Femur (tissue), 1 donor: ENCODE results near the gene RASA3.
"Not testable (repeated sequence)": the region's sequence is repeated elsewhere in the genome, so short reads cannot be mapped to it uniquely, and the experiment has no call there.

Experiments used
- DNase-seq: peaks from one replicate; pipeline ENCODE4 v3.0.0-alpha.2; 2017

Gene RASA3

DNA sequence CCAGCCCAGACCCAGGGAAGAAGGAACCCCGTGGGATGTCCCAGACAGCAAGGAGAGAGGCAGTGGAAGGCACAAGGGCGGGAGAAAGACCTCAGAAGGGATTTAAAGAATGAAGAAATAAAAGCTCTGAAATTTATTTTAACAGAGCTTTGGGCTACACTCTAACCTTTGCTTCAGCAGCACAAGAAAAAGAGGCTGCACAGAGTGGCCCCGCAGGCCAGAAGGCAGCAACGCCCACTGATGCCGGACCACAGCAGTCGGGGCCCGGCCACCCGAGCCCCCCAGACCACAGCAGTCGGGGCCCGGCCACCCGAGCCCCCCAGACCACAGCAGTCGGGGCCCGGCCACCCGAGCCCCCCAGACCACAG is 33.8 kb downstream of the RASA3 start:
- not testable (repeated sequence) for DNase-seq

DNA sequence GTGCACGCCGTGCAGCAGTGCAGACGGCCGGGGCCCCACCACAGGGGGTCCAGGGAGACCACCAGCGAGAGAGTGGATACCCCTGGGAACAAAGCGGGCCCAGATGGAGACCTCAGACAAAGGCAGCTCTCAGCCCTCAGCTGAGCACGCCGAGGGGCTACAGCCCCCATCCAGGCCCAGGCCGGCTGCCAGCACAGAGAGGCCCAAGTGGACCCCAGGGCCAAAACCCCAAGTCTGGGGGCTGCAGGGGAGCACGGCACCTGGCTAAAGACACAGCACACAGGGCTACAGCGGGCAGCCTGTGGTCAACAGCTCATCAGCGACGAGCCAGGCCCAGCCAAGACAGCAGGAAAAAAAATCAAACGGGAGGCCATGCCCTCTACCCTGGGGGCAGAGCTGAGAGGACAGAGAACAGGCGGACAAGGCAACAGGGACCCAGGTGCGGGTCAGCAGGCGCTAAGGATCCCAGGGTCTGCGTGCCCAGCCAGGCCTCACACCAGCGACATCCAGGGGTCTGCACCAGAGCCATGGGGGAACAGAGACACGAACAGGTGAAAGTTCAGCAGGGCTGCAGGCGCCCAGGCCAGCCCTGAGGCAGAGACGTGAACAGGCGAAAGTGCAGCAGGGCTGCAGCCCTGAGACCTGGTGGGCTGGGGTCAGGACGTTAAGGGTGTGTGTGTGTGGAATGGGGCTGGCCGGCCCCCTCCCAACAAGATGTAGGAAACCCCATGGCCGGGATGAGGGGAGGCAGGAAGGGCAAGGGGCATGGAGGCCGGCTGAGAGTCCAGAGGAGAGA is 34.3 kb downstream of the RASA3 start:
- DNase-seq = peak; percentile 24

DNA sequence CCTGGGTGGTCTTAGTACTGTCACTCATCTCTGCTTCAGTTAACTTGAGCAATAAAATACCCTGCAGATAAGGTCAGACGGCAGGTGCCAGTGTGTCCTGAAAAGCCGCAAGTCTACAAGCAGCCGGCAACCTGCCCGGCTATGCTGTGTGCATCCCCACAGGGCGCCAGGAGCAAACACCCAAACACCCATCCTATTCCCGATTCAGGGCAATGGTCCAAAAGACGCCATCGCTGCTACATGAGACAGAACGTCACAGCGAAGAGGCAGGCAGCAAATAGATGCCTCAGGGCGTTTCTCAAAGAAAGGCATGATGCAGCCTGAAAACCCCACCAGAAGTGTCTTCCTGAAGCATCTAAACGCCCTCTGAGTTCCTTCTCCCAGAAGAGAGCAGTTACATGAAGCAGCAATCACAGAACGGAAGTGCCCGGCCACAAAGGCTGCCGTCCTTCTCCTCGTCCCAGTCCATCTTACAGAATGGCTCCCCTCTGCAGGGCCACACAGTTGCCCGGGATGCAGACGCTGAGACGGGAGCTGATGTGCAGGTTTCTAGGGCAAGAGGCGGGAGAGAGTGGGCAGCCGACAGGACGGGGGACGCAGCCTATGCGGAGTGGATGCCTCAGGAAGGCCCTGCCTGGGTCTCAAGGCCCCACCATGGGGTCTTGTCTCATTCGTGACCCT is 35.1 kb downstream of the RASA3 start:
- no peak for DNase-seq

DNA sequence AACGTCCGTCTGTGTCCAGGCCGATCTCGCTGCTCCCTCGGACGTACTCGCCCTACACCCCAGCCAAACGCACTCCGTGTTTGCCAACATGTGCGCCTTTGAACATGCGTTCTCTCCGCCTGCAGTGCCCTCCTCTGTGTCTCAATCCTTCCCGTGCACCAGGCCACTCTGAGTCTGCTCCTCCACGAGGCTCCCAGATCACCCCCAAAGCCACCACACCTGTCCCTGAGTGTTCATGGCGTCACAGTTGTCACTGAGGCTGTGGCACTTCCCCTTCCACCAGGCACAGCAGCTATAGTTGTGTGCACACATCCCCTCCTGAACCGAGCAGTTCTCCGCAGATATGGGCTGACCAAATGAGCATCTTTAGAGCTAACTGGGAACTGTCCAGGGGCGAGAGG is 35.6 kb downstream of the RASA3 start:
- DNase-seq = no peak

DNA sequence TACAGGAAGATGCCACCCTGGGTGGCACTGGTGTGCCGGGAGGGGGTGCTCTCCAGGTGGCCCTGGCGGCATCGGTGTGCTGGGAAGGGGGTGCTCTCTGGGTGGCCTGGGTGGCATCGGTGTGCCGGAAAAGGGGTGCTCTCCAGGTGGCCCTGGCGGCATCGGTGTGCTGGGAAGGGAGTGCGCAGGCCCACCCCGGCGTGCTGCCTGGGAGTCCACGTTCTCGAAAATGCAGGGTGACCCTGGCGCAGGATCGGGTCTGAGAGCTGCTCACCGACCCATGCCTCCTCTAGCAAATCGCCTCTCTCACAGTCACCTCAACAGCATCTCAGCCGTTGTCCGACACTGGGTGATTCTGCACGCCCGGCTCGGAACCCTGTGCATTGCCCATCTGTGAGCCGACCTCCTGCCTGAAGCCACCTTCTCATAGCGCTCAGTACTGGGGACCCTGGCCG is 36.4 kb downstream of the RASA3 start:
- DNase-seq = no peak

DNA sequence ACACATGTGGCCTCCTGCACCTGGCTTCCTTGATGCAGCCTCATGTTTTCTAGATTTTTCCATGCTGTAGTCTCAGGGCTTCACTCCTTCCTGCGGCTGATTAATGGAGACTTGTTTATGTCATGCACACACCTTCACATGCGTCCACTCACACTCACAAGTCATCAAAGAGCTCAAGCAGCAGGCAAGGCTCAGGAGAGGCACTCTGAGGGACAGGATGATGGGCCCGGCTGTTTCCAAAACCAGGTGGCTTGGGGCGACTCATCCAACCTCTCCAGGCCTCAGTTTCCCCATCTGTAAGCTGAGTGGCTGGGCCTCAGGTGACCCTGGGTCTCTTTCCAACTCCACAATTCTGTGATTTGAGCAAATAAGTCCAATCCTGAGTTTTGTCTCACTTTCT is 36.9 kb downstream of the RASA3 start:
- no peak for DNase-seq

DNA sequence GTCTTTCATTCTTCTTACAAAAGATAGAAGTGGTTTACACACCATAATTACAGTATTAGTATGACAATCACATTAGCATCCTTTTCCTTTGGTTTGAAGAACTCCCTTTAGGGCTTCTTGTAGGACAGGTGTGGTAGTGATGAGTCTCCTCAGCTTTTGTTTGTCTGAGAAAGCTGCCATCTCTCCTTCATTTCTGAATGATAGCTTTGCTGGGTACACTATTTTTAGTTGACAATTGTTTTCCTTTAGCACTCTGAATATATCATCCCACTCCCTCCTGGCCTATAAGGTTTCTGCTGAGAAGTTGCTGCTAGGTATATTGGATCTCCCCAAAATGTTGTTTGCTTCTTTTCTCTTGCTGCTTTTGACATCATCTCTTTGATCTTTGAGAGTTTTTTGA is 39.3 kb downstream of the RASA3 start:
- DNase-seq = no peak

DNA sequence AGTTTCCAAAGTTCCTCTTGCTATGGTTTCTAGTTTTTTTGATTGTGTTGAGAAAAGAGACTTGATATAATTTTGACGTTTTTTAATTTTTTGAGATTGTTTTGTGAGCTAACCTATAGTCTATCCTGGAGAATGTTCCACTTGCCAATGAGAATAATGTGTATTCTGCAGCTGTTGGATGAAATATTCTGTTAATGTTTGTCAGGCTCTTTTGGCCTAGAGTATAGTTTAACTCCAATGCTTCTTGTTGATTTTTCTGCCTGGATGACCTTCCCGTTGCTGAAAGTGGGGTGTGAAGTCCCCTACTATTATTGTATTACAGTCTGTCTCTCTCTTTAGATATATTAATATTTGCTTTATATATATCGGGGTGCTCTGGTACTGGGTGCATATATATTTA is 40.0 kb downstream of the RASA3 start:
- no peak for DNase-seq

DNA sequence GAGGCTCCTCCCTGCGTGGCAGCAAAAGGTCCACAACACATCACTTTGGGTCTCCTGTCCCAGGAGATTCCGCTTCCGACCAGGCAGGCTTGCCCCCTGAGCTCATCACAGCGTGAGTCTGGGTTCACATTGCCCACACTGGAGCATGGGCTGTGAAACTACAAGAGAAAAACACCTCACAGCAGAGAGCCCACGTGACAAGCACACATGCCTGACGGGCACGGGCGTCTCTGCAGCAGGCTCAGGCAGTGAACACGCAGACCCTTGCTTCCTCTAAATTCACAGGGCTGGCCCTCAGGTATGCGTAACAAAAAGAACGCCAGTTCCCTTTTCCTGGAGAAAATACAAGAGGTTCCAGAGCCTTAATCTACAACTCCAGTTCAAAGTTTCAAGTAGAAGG is 41.9 kb downstream of the RASA3 start:
- DNase-seq = no peak

DNA sequence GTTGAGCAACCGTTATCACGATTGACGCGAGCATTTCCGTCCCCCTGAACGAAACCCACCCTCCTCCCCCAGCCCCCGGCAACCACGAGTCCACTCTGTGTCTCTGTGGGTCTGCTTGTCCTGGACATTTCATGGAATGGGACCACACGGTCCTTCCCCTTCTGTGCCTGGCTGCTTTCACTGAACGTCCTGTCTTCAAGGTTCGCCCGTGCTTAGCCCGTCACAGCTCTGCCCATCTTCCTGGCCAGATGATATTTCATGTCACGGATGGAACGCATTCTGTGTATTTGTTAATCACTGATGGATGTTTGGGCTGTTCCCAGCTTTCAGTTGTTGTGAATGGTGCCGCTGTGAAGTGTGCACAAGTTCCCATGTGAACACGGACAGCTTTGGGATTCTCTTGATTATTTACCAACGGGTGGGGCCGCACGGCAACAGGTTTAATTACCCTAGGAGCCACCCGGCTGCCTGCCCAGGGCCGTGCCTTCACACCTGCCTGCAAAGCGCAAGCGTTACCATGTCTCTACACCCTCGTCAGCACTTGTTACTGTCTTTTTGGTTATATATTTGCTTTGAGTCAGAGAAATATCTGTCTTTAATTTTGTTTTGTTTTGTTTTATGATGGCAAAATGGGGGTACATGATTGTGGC is 42.5 kb downstream of the RASA3 start:
- DNase-seq = no peak

DNA sequence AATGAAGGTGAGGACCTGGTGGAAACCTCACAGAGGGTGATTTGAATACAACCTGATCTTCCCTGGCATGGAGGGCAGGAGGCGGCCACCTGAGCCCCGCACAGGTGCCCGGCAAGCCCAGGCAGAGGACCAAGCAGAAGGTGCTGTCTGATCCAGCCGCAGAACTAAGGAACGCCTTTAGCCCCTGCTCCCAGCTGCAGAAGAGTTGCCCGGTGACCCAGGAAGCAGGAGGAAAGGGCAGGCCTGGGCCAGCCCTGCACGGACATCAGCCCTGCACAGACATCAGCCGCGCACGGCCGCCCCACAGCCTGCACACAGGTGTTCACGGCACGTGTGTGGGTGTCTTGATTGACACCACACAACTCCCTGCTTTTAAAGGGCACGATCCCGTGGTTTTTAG is 43.1 kb downstream of the RASA3 start:
- no peak for DNase-seq

DNA sequence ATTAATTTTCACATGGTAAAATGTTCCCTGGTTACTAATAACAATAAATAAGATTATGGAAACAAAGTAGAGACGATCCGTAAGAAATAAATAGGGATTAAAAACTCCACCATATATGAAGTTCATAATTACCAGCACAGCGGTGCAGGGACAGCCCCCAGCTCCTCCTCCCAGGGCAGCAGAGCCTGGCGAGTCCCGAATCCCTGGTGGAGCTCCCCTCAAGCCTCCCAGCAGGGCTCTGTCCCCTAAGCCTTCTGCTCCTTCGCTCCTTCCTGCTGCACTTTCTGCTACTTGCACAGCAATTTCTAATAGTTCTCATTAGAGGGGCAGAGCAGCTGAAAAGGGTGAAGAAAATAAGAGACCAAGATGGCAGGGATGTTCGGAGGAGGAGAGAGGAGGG is 43.6 kb downstream of the RASA3 start:
- DNase-seq = no peak

DNA sequence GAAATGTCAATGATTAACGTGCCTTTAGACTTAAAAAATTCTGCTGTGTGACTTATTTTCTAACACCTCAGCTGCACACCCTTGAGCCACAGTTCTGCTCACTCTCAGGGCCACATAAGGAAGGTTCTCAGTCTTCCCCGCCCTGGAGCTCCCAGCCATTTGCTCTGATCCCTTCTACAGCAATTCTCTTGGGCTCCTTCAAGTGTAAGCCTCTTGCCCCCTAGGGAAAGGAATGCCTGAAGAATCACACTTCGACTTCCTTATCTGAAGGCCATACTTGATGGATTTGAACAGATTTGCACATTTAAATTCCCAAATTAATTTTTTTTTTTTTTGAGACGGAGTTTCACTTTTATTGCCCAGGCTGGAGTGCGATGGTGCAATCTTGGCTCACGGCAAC is 44.2 kb downstream of the RASA3 start:
- no peak for DNase-seq

DNA sequence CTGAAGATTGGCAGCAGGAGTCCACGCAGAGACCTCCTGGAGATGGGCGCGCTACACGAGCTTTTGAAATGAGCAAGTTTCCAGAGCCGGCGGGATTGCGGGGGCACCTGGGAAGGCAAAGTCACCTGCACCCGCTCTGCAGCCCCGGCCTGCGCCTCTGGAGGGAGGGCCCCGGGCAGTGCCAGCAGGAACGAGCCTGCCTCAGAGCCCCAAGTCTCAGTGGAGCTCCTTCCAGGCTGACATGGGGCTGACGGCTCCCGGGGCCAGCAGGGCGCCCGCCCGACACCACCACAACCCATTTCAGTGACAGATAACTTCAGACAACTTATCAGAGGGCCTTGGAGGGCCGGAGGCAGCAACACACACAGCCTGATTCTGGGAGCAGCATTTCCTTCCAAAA is 45.0 kb downstream of the RASA3 start:
- no peak for DNase-seq

DNA sequence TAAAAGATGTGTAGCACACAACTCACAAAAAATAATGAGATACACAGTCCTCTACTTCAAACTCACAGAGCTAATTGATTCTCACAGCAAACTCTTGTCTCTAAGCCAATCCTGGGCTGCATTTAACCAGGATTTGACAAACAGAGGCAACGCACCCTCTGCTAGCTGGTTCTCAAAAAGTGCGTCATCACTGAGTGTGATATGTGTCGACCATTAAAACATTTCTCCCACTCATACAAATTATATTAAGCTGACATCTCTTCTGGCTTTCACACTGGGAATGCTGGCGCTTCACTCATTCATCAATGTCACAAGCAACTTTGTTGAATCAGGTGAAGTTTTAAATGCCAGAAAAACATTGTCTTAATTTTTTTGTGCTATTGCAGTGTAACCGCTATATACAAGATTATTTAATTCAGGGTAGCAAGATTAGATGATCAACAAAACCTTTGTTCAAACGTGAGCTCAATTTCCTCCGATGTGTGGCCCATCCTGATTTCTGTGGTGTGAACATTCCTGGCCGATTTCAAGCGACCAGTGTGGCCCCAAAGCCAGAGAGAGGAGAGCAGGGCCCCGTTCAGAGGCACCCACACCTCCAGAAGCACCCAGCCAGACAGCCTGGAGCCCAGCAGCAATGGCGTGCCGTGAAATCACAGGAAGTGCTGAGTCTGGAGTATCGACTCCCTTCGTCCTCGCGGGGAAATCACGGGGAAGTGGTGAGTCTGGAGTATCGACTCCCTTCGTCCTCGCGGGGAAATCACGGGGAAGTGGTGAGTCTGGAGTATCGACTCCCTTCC is 49.4 kb downstream of the RASA3 start:
- DNase-seq = no peak

DNA sequence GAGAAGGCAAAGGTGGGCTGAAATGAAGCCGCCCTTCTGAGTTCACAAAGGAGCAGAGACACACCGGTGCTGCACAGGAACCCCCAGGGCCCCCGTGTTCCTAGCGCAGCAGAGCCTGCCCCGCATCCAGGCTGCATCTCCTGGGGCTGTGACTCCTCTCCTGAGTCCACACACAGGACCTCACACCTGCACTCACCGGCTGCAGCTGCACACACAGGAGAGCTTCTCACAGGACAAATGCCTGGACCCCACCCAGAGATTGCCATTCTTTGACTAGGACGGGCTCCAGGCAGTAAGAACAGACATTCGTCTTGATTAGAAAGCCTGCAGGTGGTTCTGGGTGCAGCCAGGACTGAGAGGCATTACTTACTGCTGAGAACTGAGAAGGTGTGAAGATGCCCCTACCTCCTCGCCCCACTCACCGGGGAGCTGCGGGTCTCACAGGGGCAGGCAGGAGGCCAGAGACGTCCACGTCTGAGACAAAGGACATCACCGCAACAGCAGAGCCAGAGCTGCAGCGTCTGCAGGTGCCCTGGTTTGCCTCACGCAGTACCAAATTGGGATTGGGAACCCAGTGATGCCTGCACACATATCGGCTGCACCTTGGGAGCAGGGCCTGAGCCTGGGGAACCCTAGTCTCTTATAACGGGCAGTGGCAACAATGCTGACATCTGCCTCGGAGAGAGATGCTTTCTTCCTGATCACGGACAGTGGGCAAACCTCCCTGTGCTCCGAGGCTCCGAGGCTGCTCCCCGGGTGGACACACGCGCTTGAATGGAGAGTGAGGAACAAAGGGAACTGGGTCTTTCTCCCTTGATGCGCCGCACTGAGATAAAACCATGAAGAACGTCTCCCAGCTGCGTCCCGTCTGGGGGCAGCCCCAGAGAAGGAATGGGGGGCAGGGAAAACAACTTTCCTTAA is 50.4 kb downstream of the RASA3 start:
- peak; percentile 13 for DNase-seq

DNA sequence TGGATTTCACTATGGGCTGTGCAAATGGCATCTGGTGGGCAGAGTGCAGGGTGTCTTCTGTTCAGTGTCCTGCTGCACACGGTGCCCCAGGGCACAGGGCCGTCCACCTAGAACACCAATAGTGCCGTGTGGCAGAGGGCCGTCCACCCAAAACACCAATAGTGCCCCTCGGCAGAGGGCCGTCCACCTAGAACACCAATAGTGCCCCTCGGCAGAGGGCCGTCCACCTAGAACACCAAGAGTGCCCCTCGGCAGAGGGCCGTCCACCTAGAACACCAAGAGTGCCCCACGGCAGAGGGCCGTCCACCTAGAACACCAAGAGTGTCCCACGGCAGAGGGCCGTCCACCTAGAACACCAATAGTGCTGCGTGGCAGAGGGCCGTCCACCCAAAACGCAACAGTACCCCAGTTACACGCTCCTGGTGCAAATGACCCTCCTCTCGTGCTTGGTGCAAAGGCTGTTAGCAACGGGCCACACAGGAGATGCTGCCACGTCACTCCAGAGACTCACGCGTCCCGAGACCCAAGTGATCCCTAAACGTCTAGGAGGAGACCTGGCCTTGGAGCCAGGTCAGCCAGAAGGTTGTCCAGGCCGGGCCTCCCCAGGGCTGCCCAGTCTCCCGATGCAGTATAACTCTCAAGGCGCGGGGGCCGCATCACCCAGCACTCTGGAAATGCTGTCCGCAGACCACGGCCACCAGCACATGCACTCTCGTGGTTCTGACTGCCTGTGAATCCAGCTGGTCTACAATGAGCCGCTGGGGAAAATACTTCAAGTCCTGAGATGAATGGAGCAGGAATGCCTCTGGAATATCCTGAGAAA is 51.5 kb downstream of the RASA3 start:
- peak; percentile 12 for DNase-seq

DNA sequence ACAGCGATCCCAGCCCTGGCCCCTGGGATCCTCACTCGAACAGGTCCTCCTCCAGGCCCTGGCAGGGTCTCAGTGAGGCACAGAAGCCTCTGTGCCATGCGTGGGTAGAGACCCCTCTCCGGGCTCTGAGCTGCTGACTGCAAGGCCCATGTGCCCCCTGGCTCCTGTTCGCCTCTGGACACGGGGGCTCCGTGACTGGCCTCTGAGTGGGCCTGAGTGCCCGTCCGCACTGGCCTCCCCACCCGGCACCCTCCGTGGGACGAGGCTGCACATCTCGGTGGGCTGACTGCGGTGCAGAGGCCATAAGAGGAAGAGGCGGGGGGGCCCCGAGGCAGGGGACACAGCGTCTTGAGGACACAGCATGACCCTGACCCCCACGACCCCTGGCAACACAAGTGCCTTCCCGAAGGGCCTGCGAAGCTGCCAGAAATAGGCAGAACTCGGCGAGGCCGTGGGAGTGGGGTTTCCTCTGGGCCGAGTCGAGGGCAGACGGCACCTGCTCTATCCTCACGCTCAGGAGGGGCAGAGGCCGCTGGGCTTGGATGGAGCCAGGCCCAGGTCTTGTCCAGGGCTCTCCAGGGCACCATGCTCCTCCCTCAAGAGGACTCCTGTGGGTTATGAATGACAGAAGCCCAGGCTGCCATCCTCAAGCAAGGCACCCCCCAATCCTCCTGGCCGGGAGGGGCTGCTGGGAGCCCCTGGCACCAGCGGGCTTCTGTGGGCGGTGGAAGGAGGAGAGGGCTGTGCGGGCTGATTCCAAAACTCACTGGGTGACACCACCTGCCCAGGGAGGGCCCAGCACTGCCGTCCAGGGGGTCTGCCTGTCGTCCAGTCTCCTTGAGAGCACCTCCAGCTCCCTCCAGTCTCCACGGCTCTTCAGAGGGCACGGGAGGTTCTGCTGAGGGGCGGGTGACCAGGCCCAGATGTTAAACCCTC is 52.6 kb downstream of the RASA3 start:
- peak; percentile 16 for DNase-seq

DNA sequence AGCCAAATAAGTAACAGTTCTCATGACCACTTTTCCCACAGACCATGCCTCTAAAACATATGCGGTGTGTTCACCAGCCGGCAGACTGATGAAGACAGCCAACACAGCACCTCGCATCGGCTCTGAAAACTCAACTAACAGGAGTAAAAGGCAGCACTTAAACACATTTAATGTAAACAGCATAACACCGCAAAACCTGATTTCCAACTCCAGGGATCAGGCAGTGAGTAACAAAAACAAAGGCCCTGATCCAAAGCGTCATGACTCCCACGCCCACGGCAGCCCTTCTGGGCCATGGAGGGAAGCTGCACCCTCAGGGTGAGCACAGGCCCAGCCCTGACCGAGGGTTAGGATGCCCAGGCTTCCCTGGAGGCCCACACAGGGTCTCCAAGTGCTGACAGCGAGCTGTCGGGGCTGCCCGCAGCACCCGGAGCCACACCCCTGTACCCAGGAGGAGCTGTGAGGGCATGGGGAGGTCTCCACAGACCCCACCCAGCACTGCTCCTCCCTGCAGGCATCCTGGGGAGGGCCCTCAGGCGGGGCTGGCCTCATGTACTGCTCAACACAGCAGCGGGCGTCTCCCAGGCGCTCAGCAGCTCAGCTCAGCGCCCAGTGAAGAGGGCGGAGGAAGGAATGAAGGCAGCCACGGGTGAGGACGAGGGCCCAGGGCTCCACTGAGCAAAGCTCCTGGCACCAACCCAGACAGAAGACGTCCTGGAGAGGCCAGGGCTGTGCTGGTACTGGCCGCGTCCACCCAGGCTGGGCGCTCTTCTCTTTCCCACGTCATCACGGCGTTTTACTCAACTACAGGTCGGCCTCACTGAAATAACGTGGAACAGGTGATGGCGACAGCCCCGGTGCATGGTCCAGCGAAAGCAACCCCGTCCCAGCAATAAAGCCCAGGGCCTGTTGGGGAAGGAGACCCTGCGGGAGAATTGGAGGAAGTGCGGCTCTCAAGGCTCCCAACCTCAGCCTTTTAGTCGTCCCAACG is 53.7 kb downstream of the RASA3 start:
- peak; percentile 70 for DNase-seq
